Measurements from ENCODE around the gene TMOD1. TPM values are rescaled to one million over a fixed set of nuclear protein-coding genes. Genes with fewer than 3 reads are reported as not detected.

The TMOD1 gene
- total and polyA plus RNA-seq, 2 of the 8 experiments (the other 6 are each of a cell fraction or from before 2014, with no cell fraction given) = 0.17 to 0.88 TPM

- FAIRE-seq = no peak
- ChIA-PET POLR2A (ENCODE audit: partially characterized antibody) (interaction anchor here (1.0 kb wide), 1 partner anchor 18 kb away, joined by 3 read pairs; no protein-coding TSS in a partner anchor), CTCF (ENCODE audit: partially characterized antibody) (interaction anchor here (1.1 to 3.5 kb wide), 4 partner anchors 11 to 111 kb away, joined by 3 to 21 read pairs (median 6); no protein-coding TSS in a partner anchor)
- whole genome bisulfite sequencing, 2 experiments (ENCODE audit: extremely low coverage in 1 of 2, insufficient coverage in 1 of 2, insufficient read length in 1 of 2, insufficient replicate concordance in 2 of 2, low coverage in 1 of 2, low lambda C conversion rate in 2 of 2, missing lambda C conversion rate in 1 of 2) = 70% methylated on average over 2 of the region's 2 CpGs; no CpG with 5 or more reads in 1 of the 2 experiments
- H3K79me1 ChIP-seq (ENCODE audit: low read depth, low read length) = no peaks in the 10 kb centered on the region
- no peak overlapping the region for H2BK5ac ChIP-seq (ENCODE audit: low read depth, low read length)
- no peak overlapping the region for H2BK15ac ChIP-seq (ENCODE audit: low read length)
- no peak overlapping the region for H2AK5ac ChIP-seq (ENCODE audit: low read depth, low read length)
- no peaks in the 10 kb centered on the region for H3K23me2 ChIP-seq (ENCODE audit: low read depth, low read length)
- no peaks in the 10 kb centered on the region for H4K20me1 ChIP-seq (replicated peaks in 1 of 2; ENCODE audit: control insufficient read depth in 1 of 2, insufficient read depth in 2 of 2, low read length in 2 of 2)
- no peak overlapping the region for H4K5ac ChIP-seq (ENCODE audit: insufficient read length, low read depth, low read length)
- H3K23ac ChIP-seq (ENCODE audit: insufficient read length) = no peak overlapping the region
- H3K9ac ChIP-seq (replicated peaks in 1 of 4; ENCODE audit: extremely low read depth in 1 of 4, low read depth in 3 of 4, low read length in 3 of 4) = no peak overlapping the region
- H3K14ac ChIP-seq (ENCODE audit: insufficient read length) = no peak overlapping the region
- H2BK20ac ChIP-seq (ENCODE audit: low read length) = no peak overlapping the region
- no peak overlapping the region for H3K4me3 ChIP-seq (ENCODE audit: extremely low read depth in 1 of 4, insufficient read depth in 2 of 4, low read depth in 3 of 4, low read length in 4 of 4)
- H3K4me2 ChIP-seq (ENCODE audit: insufficient read depth in 1 of 2, low read depth in 2 of 2, low read length in 2 of 2) = no peak overlapping the region
- no peaks in the 10 kb centered on the region for H3K27me3 ChIP-seq (replicated peaks in 1 of 4; ENCODE audit: control insufficient read depth in 3 of 4, extremely low read depth in 1 of 4, insufficient read depth in 3 of 4, low read length in 3 of 4)
- H3K4ac ChIP-seq (replicated peaks; ENCODE audit: insufficient read length, low read depth, low read length) = no peak overlapping the region
- no peak for DNase-seq (ENCODE audit: low read depth in 1 of 2, low spot score in 2 of 2)
- no peak overlapping the region for H2BK120ac ChIP-seq (replicated peaks; ENCODE audit: low read depth, low read length)
- H3K27ac ChIP-seq (ENCODE audit: low read depth, low read length) = no peak overlapping the region
- H3K18ac ChIP-seq (ENCODE audit: extremely low read depth, low read length) = no peak overlapping the region
- H3K56ac ChIP-seq (replicated peaks; ENCODE audit: insufficient read length, low read depth, low read length) = no peak overlapping the region
- H4K8ac ChIP-seq (ENCODE audit: extremely low read depth, insufficient read depth, low read length) = no peak overlapping the region
- no peaks in the 10 kb centered on the region for H3K36me3 ChIP-seq (ENCODE audit: control insufficient read depth in 2 of 4, insufficient read depth in 4 of 4, low read length in 3 of 4)
- H2BK12ac ChIP-seq (ENCODE audit: low read depth, low read length) = no peak overlapping the region
- no peak overlapping the region for H4K91ac ChIP-seq (replicated peaks; ENCODE audit: insufficient read length, low read length)
- H3K79me2 ChIP-seq (ENCODE audit: control insufficient read depth in 1 of 2, insufficient read depth in 2 of 2, low read length in 2 of 2) = no peaks in the 10 kb centered on the region
- no peaks in the 10 kb centered on the region for H3K9me3 ChIP-seq (ENCODE audit: insufficient read depth in 2 of 2, low read depth in 1 of 2, low read length in 1 of 2)
- H2AFZ ChIP-seq (ENCODE audit: low read length) = no peak overlapping the region
- no peaks in the 10 kb centered on the region for H3K4me1 ChIP-seq (replicated peaks in 1 of 4; ENCODE audit: control insufficient read depth in 3 of 4, insufficient read depth in 4 of 4, low read length in 3 of 4)
- TF ChIP-seq TEAD4 (IDR thresholded peaks at IDR 0.05; ENCODE audit: low read depth, low read length) (no peak), TCF12 (IDR thresholded peaks at IDR 0.05; ENCODE audit: low read depth, low read length) (no peak)
Observed at GRCh38 chr9:97579914-97580313, 78.4 kb downstream of the TMOD1 start.

Measured in H1 (cell line).